ENCODE data around the gene COX4I1. TPM values are rescaled to one million over a fixed set of nuclear protein-coding genes. Genes with fewer than 3 reads are reported as not detected.
A peak's percentile ranks its signal among the peaks of the same experiment; 100 is the strongest.

The COX4I1 gene
- 100 to 1,000 TPM; 342 to 452 (median 397) TPM for polyA plus RNA-seq (ENCODE audit: insufficient read length in 3 of 3)
- long read RNA-seq, donor 1, transcript COX4I1-201 (5 exons, 708 nt) = major isoform, 370 of 470 reads
- long read RNA-seq, donor 1, transcript COX4I1-215 (3 exons, 2,271 nt) = minor isoform, 11 of 470 reads
- long read RNA-seq, donor 1, transcript COX4I1-217 (1 exons, 3,946 nt) = minor isoform, 23 of 470 reads
- long read RNA-seq, donor 1, partial matches to known transcripts = 58 of 470 reads
- long read RNA-seq, donor 1, other reads (novel, unspliced or antisense) = 5 of 470 reads
- long read RNA-seq, donor 2, transcript COX4I1-217 (1 exons, 3,946 nt) = minor isoform, 11 of 460 reads
- long read RNA-seq, donor 2, transcript COX4I1-201 (5 exons, 708 nt) = major isoform, 400 of 460 reads
- long read RNA-seq, donor 2, transcript COX4I1-215 (3 exons, 2,271 nt) = minor isoform, 8 of 460 reads
- long read RNA-seq, donor 2, partial matches to known transcripts = 35 of 460 reads
- long read RNA-seq, donor 2, other reads (novel, unspliced or antisense) = 0 of 460 reads
- long read RNA-seq, donor 3, transcript COX4I1-201 (5 exons, 708 nt) = major isoform, 320 of 447 reads
- long read RNA-seq, donor 3, transcript COX4I1-202 (5 exons, 716 nt) = minor isoform, 5 of 447 reads
- long read RNA-seq, donor 3, transcript COX4I1-217 (1 exons, 3,946 nt) = minor isoform, 35 of 447 reads
- long read RNA-seq, donor 3, transcript COX4I1-215 (3 exons, 2,271 nt) = minor isoform, 18 of 447 reads
- long read RNA-seq, donor 3, partial matches to known transcripts = 49 of 447 reads
- long read RNA-seq, donor 3, other reads (novel, unspliced or antisense) = 15 of 447 reads
- long read RNA-seq, donor 4, transcript COX4I1-201 (5 exons, 708 nt) = major isoform, 492 of 625 reads
- long read RNA-seq, donor 4, transcript COX4I1-215 (3 exons, 2,271 nt) = minor isoform, 7 of 625 reads
- long read RNA-seq, donor 4, transcript COX4I1-217 (1 exons, 3,946 nt) = minor isoform, 32 of 625 reads
- long read RNA-seq, donor 4, partial matches to known transcripts = 79 of 625 reads
- long read RNA-seq, donor 4, other reads (novel, unspliced or antisense) = 7 of 625 reads
- long read RNA-seq, donor 5, transcript COX4I1-201 (5 exons, 708 nt) = major isoform, 238 of 302 reads
- long read RNA-seq, donor 5, transcript COX4I1-215 (3 exons, 2,271 nt) = minor isoform, 6 of 302 reads
- long read RNA-seq, donor 5, transcript COX4I1-217 (1 exons, 3,946 nt) = minor isoform, 16 of 302 reads
- long read RNA-seq, donor 5, partial matches to known transcripts = 32 of 302 reads
- long read RNA-seq, donor 5, other reads (novel, unspliced or antisense) = 6 of 302 reads
- long read RNA-seq, donor 6, transcript COX4I1-201 (5 exons, 708 nt) = major isoform, 338 of 468 reads
- long read RNA-seq, donor 6, transcript COX4I1-217 (1 exons, 3,946 nt) = minor isoform, 24 of 468 reads
- long read RNA-seq, donor 6, transcript COX4I1-215 (3 exons, 2,271 nt) = minor isoform, 6 of 468 reads
- long read RNA-seq, donor 6, partial matches to known transcripts = 88 of 468 reads
- long read RNA-seq, donor 6, other reads (novel, unspliced or antisense) = 5 of 468 reads
- long read RNA-seq, donor 7, transcript COX4I1-201 (5 exons, 708 nt) = major isoform, 469 of 635 reads
- long read RNA-seq, donor 7, transcript COX4I1-217 (1 exons, 3,946 nt) = minor isoform, 41 of 635 reads
- long read RNA-seq, donor 7, transcript COX4I1-215 (3 exons, 2,271 nt) = minor isoform, 16 of 635 reads
- long read RNA-seq, donor 7, partial matches to known transcripts = 92 of 635 reads
- long read RNA-seq, donor 7, other reads (novel, unspliced or antisense) = 8 of 635 reads
- long read RNA-seq, donor 8, transcript COX4I1-217 (1 exons, 3,946 nt) = minor isoform, 11 of 157 reads
- long read RNA-seq, donor 8, transcript COX4I1-201 (5 exons, 708 nt) = major isoform, 118 of 157 reads
- long read RNA-seq, donor 8, partial matches to known transcripts = 24 of 157 reads
- long read RNA-seq, donor 8, other reads (novel, unspliced or antisense) = 0 of 157 reads
- long read RNA-seq, donor 9, transcript COX4I1-217 (1 exons, 3,946 nt) = minor isoform, 21 of 523 reads
- long read RNA-seq, donor 9, transcript COX4I1-201 (5 exons, 708 nt) = major isoform, 420 of 523 reads
- long read RNA-seq, donor 9, transcript COX4I1-215 (3 exons, 2,271 nt) = minor isoform, 7 of 523 reads
- long read RNA-seq, donor 9, partial matches to known transcripts = 59 of 523 reads
- long read RNA-seq, donor 9, other reads (novel, unspliced or antisense) = 9 of 523 reads
- long read RNA-seq, donor 10, transcript COX4I1-215 (3 exons, 2,271 nt) = minor isoform, 11 of 455 reads
- long read RNA-seq, donor 10, transcript COX4I1-201 (5 exons, 708 nt) = major isoform, 350 of 455 reads
- long read RNA-seq, donor 10, transcript COX4I1-217 (1 exons, 3,946 nt) = minor isoform, 22 of 455 reads
- long read RNA-seq, donor 10, partial matches to known transcripts = 60 of 455 reads
- long read RNA-seq, donor 10, other reads (novel, unspliced or antisense) = 6 of 455 reads
- long read RNA-seq, donor 11, transcript COX4I1-201 (5 exons, 708 nt) = major isoform, 239 of 315 reads
- long read RNA-seq, donor 11, transcript COX4I1-217 (1 exons, 3,946 nt) = minor isoform, 15 of 315 reads
- long read RNA-seq, donor 11, transcript COX4I1-215 (3 exons, 2,271 nt) = minor isoform, 9 of 315 reads
- long read RNA-seq, donor 11, partial matches to known transcripts = 41 of 315 reads
- long read RNA-seq, donor 11, other reads (novel, unspliced or antisense) = 6 of 315 reads
- long read RNA-seq, donor 12, transcript COX4I1-217 (1 exons, 3,946 nt) = minor isoform, 36 of 629 reads
- long read RNA-seq, donor 12, transcript COX4I1-201 (5 exons, 708 nt) = major isoform, 502 of 629 reads
- long read RNA-seq, donor 12, partial matches to known transcripts = 77 of 629 reads
- long read RNA-seq, donor 12, other reads (novel, unspliced or antisense) = 5 of 629 reads
- long read RNA-seq, donor 13, transcript COX4I1-201 (5 exons, 708 nt) = major isoform, 232 of 331 reads
- long read RNA-seq, donor 13, transcript COX4I1-215 (3 exons, 2,271 nt) = minor isoform, 12 of 331 reads
- long read RNA-seq, donor 13, transcript COX4I1-217 (1 exons, 3,946 nt) = minor isoform, 27 of 331 reads
- long read RNA-seq, donor 13, partial matches to known transcripts = 51 of 331 reads
- long read RNA-seq, donor 13, other reads (novel, unspliced or antisense) = 6 of 331 reads
- long read RNA-seq, donor 14 = 0 reads
- long read RNA-seq, donor 15 = 0 reads
- long read RNA-seq, donor 16, transcript COX4I1-201 (5 exons, 708 nt) = major isoform, 450 of 588 reads
- long read RNA-seq, donor 16, transcript COX4I1-215 (3 exons, 2,271 nt) = minor isoform, 5 of 588 reads
- long read RNA-seq, donor 16, transcript COX4I1-217 (1 exons, 3,946 nt) = minor isoform, 34 of 588 reads
- long read RNA-seq, donor 16, transcript COX4I1-211 (5 exons, 490 nt) = minor isoform, 6 of 588 reads
- long read RNA-seq, donor 16, partial matches to known transcripts = 69 of 588 reads
- long read RNA-seq, donor 16, other reads (novel, unspliced or antisense) = 21 of 588 reads

GRCh38 chr16:85799497-85800320 lies at the start of gene COX4I1, which contains the start of gene EMC8:
Gene COX4I1, plus strand, starts transcription at chr16:85799695. Its CDS starts 1,511 bp downstream, at chr16:85801206.
Gene EMC8, minus strand, starts transcription at chr16:85799544. Its CDS starts 249 bp downstream, at chr16:85799295.
- peak; percentile 94 for DNase-seq

GRCh38 chr16:85749771-85750145 lies 49.7 kb upstream of the COX4I1 start:
- DNase-seq = no peak

- DNase-seq = peak; percentile 54
These were observed 49.2 kb upstream of the COX4I1 start for GRCh38 chr16:85750146-85750826.

- DNase-seq = peak; percentile 29
These were observed 48.4 kb upstream of the COX4I1 start, which contains the start of gene C16orf74 for GRCh38 chr16:85750827-85751697. Gene C16orf74, minus strand, starts transcription at chr16:85751096. Its CDS starts 15,879 bp downstream, at chr16:85735217.

- no peak for DNase-seq
These were observed 47.6 kb upstream of the COX4I1 start for GRCh38 chr16:85751698-85752501.

- DNase-seq = peak; percentile 62
These were observed 46.7 kb upstream of the COX4I1 start for GRCh38 chr16:85752511-85753420.

GRCh38 chr16:85753559-85753958 lies 45.9 kb upstream of the COX4I1 start:
- no peak for DNase-seq

GRCh38 chr16:85753976-85754375 lies 45.5 kb upstream of the COX4I1 start:
- DNase-seq = no peak

GRCh38 chr16:85754413-85754812 lies 45.1 kb upstream of the COX4I1 start:
- DNase-seq = no peak

GRCh38 chr16:85755929-85756768 lies 43.3 kb upstream of the COX4I1 start:
- DNase-seq = no peak

- DNase-seq = no peak
These were observed 42.1 kb upstream of the COX4I1 start for GRCh38 chr16:85757341-85757822.
